ENCODE data around the gene PELI1.

The PELI1 gene

GRCh38 chr2:64141674-64142405, 2.4 kb downstream of the PELI1 start:
- no peak for TF ChIP-seq ZNF274 (IDR thresholded peaks at IDR 0.05; ENCODE audit: low read depth, low read length)
- peak overlapping the region; percentile 100 for H3K4me3 ChIP-seq (ENCODE audit: low read length)

GRCh38 chr2:64140665-64141200, 3.5 kb downstream of the PELI1 start:
- peak overlapping the region; percentile 36; the same call in 1 of the 2 replicates for H3K4me3 ChIP-seq (ENCODE audit: low read length)
- no peak for TF ChIP-seq ZNF274 (IDR thresholded peaks at IDR 0.05; ENCODE audit: low read depth, low read length)

- no peak for TF ChIP-seq ZNF274 (IDR thresholded peaks at IDR 0.05; ENCODE audit: low read depth, low read length)
- H3K4me3 ChIP-seq (ENCODE audit: low read length), result peak overlapping the region; percentile 46; the same call in 1 of the 2 replicates
These were observed 4.3 kb downstream of the PELI1 start for GRCh38 chr2:64139956-64140355.

GRCh38 chr2:64137996-64138395, 6.2 kb downstream of the PELI1 start:
- no peak for TF ChIP-seq ZNF274 (IDR thresholded peaks at IDR 0.05; ENCODE audit: low read depth, low read length)
- H3K4me3 ChIP-seq (ENCODE audit: low read length), result no peak overlapping the region

- TF ChIP-seq ZNF274 (IDR thresholded peaks at IDR 0.05; ENCODE audit: low read depth, low read length), result no peak
- no peak overlapping the region for H3K4me3 ChIP-seq (ENCODE audit: low read length)
These were observed 6.7 kb downstream of the PELI1 start for GRCh38 chr2:64137567-64137966.

- TF ChIP-seq ZNF274 (IDR thresholded peaks at IDR 0.05; ENCODE audit: low read depth, low read length), result no peak
- H3K4me3 ChIP-seq (ENCODE audit: low read length), result no peak overlapping the region
These were observed 8.8 kb downstream of the PELI1 start for GRCh38 chr2:64135421-64135820.

- H3K4me3 ChIP-seq (ENCODE audit: low read length), result no peak overlapping the region
- TF ChIP-seq ZNF274 (IDR thresholded peaks at IDR 0.05; ENCODE audit: low read depth, low read length), result no peak
These were observed 9.4 kb downstream of the PELI1 start for GRCh38 chr2:64134813-64135212.

GRCh38 chr2:64133828-64134227, 10.4 kb downstream of the PELI1 start:
- no peak for TF ChIP-seq ZNF274 (IDR thresholded peaks at IDR 0.05; ENCODE audit: low read depth, low read length)
- H3K4me3 ChIP-seq (ENCODE audit: low read length), result no peak overlapping the region

GRCh38 chr2:64133354-64133753, 10.9 kb downstream of the PELI1 start:
- TF ChIP-seq ZNF274 (IDR thresholded peaks at IDR 0.05; ENCODE audit: low read depth, low read length), result no peak

GRCh38 chr2:64130333-64130732, 13.9 kb downstream of the PELI1 start:
- no peak for TF ChIP-seq ZNF274 (IDR thresholded peaks at IDR 0.05; ENCODE audit: low read depth, low read length)
- no peak overlapping the region; the same call in 1 of the 2 replicates for H3K4me3 ChIP-seq (ENCODE audit: low read length)

More at GRCh38 chr2:64133354-64133753, 10.9 kb downstream of the PELI1 start:
- no peak overlapping the region for H3K4me3 ChIP-seq (ENCODE audit: low read length)

- no peak overlapping the region for H3K4me3 ChIP-seq (ENCODE audit: low read length)
- TF ChIP-seq ZNF274 (IDR thresholded peaks at IDR 0.05; ENCODE audit: low read depth, low read length), result no peak
These were observed 15.3 kb downstream of the PELI1 start for GRCh38 chr2:64128943-64129391.

GRCh38 chr2:64128406-64128805, 15.8 kb downstream of the PELI1 start:
- no peak for TF ChIP-seq ZNF274 (IDR thresholded peaks at IDR 0.05; ENCODE audit: low read depth, low read length)
- no peak overlapping the region for H3K4me3 ChIP-seq (ENCODE audit: low read length)

GRCh38 chr2:64127119-64127518, 17.1 kb downstream of the PELI1 start:
- TF ChIP-seq ZNF274 (IDR thresholded peaks at IDR 0.05; ENCODE audit: low read depth, low read length), result no peak
- no peak overlapping the region for H3K4me3 ChIP-seq (ENCODE audit: low read length)

GRCh38 chr2:64126601-64127000, 17.6 kb downstream of the PELI1 start:
- TF ChIP-seq ZNF274 (IDR thresholded peaks at IDR 0.05; ENCODE audit: low read depth, low read length), result no peak

GRCh38 chr2:64124571-64124970, 19.6 kb downstream of the PELI1 start:
- H3K4me3 ChIP-seq (ENCODE audit: low read length), result no peak overlapping the region
- no peak for TF ChIP-seq ZNF274 (IDR thresholded peaks at IDR 0.05; ENCODE audit: low read depth, low read length)

More at GRCh38 chr2:64126601-64127000, 17.6 kb downstream of the PELI1 start:
- H3K4me3 ChIP-seq (ENCODE audit: low read length), result no peak overlapping the region

Data from GM08714 (cell line).